HepG2 (cell line): Measurements from ENCODE around the gene TMA7B. TPM values are rescaled to one million over a fixed set of nuclear protein-coding genes. Genes with fewer than 3 reads are reported as not detected.

Experiments used
- ATAC-seq: fragments of 200-7000 bp; cut with Tn5 transposase; 3 replicates; pipeline ENCODE4 v1.9.1; 2020; ENCODE audit warnings: mild to moderate bottlenecking, moderate library complexity
- BruUV-seq: library from RNA; stranded (reverse); fragments of 400-500 nt; replicated peaks from 2 replicates; lab custom pipeline; 2021; lab: Mats Ljungman, UMichigan
- CTCF ChIA-PET: fragments of 300-600 bp; formaldehyde crosslinking; extraction: SDS; loops from one replicate; lab custom pipeline; 2021; ENCODE audit warnings: low total read pairs, inconsistent platforms, low intra/inter-chr PET ratio; lab: Yijun Ruan, JAX
- POLR2A ChIA-PET: fragments of 350-600 bp; sonication (Branson Sonifier 250); formaldehyde crosslinking; loops from one replicate; lab custom pipeline; 2020; ENCODE audit warnings: antibody characterized with exemption, inconsistent platforms; lab: Yijun Ruan, JAX
- DNase-seq: peaks from one replicate; pipeline ENCODE4 v3.0.0-alpha.2; 2015; ENCODE audit warnings: low spot score
- FAIRE-seq: peaks from 3 replicates; lab custom pipeline; 2011; peaks lifted over from hg19 to GRCh38; lab: Jason Lieb, UNC
- H2AFZ ChIP-seq: one replicate; pipeline ENCODE4 v1.6.1; 2011; ENCODE audit warnings: low read length, inconsistent platforms
- H3K27ac ChIP-seq: fragments of 300-600 bp; 3 replicates; pipeline ENCODE4 v1.8.0; 2011; ENCODE audit warnings: mixed run types, mild to moderate bottlenecking, mixed read lengths, low read length, inconsistent platforms; ENCODE audit not compliant: insufficient read depth; ENCODE audit errors: extremely low read length
- H3K27me3 ChIP-seq, 2 experiments: fragments of 200-600 bp in 1 of 2; 2 replicates in 1 of 2; 3 replicates in 1 of 2; pipeline versions ENCODE4 v1.6.0 to v1.8.0; 2011; ENCODE audit warnings: low read length in 2 of 2, mild to moderate bottlenecking in 2 of 2, moderate library complexity in 2 of 2, inconsistent platforms in 1 of 2; ENCODE audit not compliant: insufficient read depth in 2 of 2, control insufficient read depth in 1 of 2
- H3K36me3 ChIP-seq, 2 experiments: fragments of 200-600 bp in 1 of 2; replicated peaks in 1 of 2; 2 replicates in 1 of 2; 3 replicates in 1 of 2; pipeline versions ENCODE4 v1.5.1 to v1.8.0; 2011; ENCODE audit warnings: low read length in 2 of 2, inconsistent platforms in 1 of 2; ENCODE audit not compliant: insufficient read depth in 2 of 2, control insufficient read depth in 1 of 2
- H3K4me1 ChIP-seq: 2 replicates; pipeline ENCODE4 v1.5.1; 2012; ENCODE audit warnings: low read length, inconsistent platforms; ENCODE audit not compliant: insufficient read depth
- H3K4me2 ChIP-seq: 2 replicates; pipeline ENCODE4 v1.6.0; 2011; ENCODE audit warnings: low read depth, low read length, inconsistent platforms
- H3K4me3 ChIP-seq, 3 experiments: fragments of 200-600 bp in 1 of 3; sonication (generic), shearing (Covaris generic) in 1 of 3; replicated peaks in 1 of 3; 2 replicates each; pipeline ENCODE4 v1.5.1; 2011 to 2016; ENCODE audit warnings: low read length in 3 of 3, inconsistent platforms in 2 of 3, low read depth in 2 of 3, mild to moderate bottlenecking in 2 of 3, control low read depth in 1 of 3, mixed read lengths in 1 of 3; ENCODE audit not compliant: insufficient read depth in 1 of 3
- H3K79me2 ChIP-seq: one replicate; pipeline ENCODE4 v1.6.1; 2011; ENCODE audit warnings: low read length, inconsistent platforms; ENCODE audit not compliant: insufficient read depth
- H3K9ac ChIP-seq: 2 replicates; pipeline ENCODE4 v1.6.0; 2011; ENCODE audit warnings: mild to moderate bottlenecking, low read depth, low read length, inconsistent platforms; ENCODE audit not compliant: insufficient read depth
- H3K9me3 ChIP-seq: 2 replicates; pipeline ENCODE4 v1.5.1; 2012; ENCODE audit warnings: mild to moderate bottlenecking, low read length
- H4K20me1 ChIP-seq: 2 replicates; pipeline ENCODE4 v1.6.0; 2011; ENCODE audit warnings: inconsistent platforms, mild to moderate bottlenecking, low read length, moderate library complexity; ENCODE audit not compliant: insufficient read depth
- BCL6 ChIP-seq: IDR thresholded peaks from 2 replicates; pipeline ENCODE4 v1.6.1; 2016; ENCODE audit warnings: missing genetic modification reagents, missing compliant biosample characterization
- MEIS2 ChIP-seq: sonication (generic); formaldehyde crosslinking; IDR thresholded peaks from 2 replicates; pipeline ENCODE4 v1.9.0; 2021; ENCODE audit warnings: mild to moderate bottlenecking, missing genetic modification reagents
- NFKB2 ChIP-seq: sonication (generic); formaldehyde crosslinking; IDR thresholded peaks from 2 replicates; pipeline ENCODE4 v1.4.0; 2020; ENCODE audit warnings: missing genetic modification reagents, borderline replicate concordance
- NR1H2 ChIP-seq: sonication (generic); formaldehyde crosslinking; IDR thresholded peaks from 2 replicates; pipeline ENCODE4 v1.8.1; 2022; ENCODE audit warnings: low read depth, missing genetic modification reagents, borderline replicate concordance
- NR2C2 ChIP-seq: sonication (generic); formaldehyde crosslinking; IDR thresholded peaks from 2 replicates; pipeline ENCODE4 v1.4.0; 2020; ENCODE audit warnings: missing genetic modification reagents, mild to moderate bottlenecking, moderate library complexity, borderline replicate concordance
- REST ChIP-seq, 2 experiments: IDR thresholded peaks; 2 replicates each; pipeline ENCODE4 v1.6.1; 2011 to 2012; ENCODE audit warnings: low read length in 2 of 2, borderline replicate concordance in 1 of 2, low read depth in 1 of 2, mild to moderate bottlenecking in 1 of 2, moderate library complexity in 1 of 2
- SALL1 ChIP-seq: sonication (generic); formaldehyde crosslinking; IDR thresholded peaks from 2 replicates; pipeline ENCODE4 v1.8.0; 2022; ENCODE audit warnings: mild to moderate bottlenecking, missing genetic modification reagents
- SETDB1 ChIP-seq: sonication (generic); formaldehyde crosslinking; IDR thresholded peaks from 2 replicates; pipeline ENCODE4 v1.5.1; 2020; ENCODE audit warnings: missing genetic modification reagents, mild to moderate bottlenecking, borderline replicate concordance
- ZFP1 ChIP-seq: IDR thresholded peaks from 2 replicates; pipeline ENCODE4 v1.6.1; 2016
- ZNF101 ChIP-seq: sonication (generic); formaldehyde crosslinking; IDR thresholded peaks from 2 replicates; pipeline ENCODE4 v1.4.0; 2020; ENCODE audit warnings: mild to moderate bottlenecking, low read depth, missing genetic modification reagents, borderline replicate concordance
- ZNF569 ChIP-seq: sonication (generic); formaldehyde crosslinking; IDR thresholded peaks from 2 replicates; pipeline ENCODE4 v1.5.0; 2020; ENCODE audit warnings: mild to moderate bottlenecking, missing genetic modification reagents, moderate library complexity, borderline replicate concordance
- WGBS: methylation state at CpG from one replicate; pipeline ENCODE4 v1.1.6; 2017; ENCODE audit warnings: low lambda C conversion rate; 5-methylcytosine and 5-hydroxymethylcytosine counted together
- in situ Hi-C: cut with HindIII; loops from 2 replicates; pipeline ENCODE4 v1.10.0; 2017; ENCODE audit warnings: low pct_unique_long_range_greater_than_20kb; ENCODE audit not compliant: extremely low pct_ligation_motif_present
- intact Hi-C: fragments of 100-400 bp; cut with micrococcal nuclease; formaldehyde crosslinking; loops from one replicate; pipeline ENCODE4 v1.10.0; 2022; ENCODE audit not compliant: unreplicated experiment
- polyA plus RNA-seq, 8 experiments: library from polyadenylated mRNA; depleted of rRNA in 3 of 8; stranded (reverse) in 7 of 8; unstranded in 1 of 8; fragments of >200 nt; fragmentation: Illumina TruSeq in 4 of 8; extraction: Trizol in 4 of 8; gene quantifications; 2 replicates each; pipeline versions ENCODE4 v1.2.1 to v1.2.3, GENCODE V29; 2011 to 2016; ENCODE audit warnings: low read depth in 4 of 8, missing spikeins in 1 of 8, mixed read lengths in 1 of 8; ENCODE audit not compliant: insufficient read depth in 1 of 8
- total RNA-seq, 5 experiments: library from RNA; depleted of rRNA; stranded (reverse); fragments of >200 nt; fragmentation: Illumina TruSeq; extraction: Trizol; gene quantifications; 2 replicates each; pipeline ENCODE4 v1.2.3, GENCODE V29; 2016; ENCODE audit warnings: low read depth in 1 of 5
- TF ChIP-seq, protein P1 (sequence below): sonication (generic); formaldehyde crosslinking; IDR thresholded peaks from 2 replicates; pipeline ENCODE4 v1.5.0; 2020; ENCODE audit warnings: missing genetic modification reagents
- TF ChIP-seq, protein P2 (sequence below): sonication (generic); formaldehyde crosslinking; IDR thresholded peaks from 2 replicates; pipeline ENCODE4 v1.4.0; 2020; ENCODE audit warnings: missing genetic modification reagents

The TMA7B gene
- total and polyA plus RNA-seq, 2 of the 13 experiments (the other 11 are each of a cell fraction or from before 2014, with no cell fraction given): not detected

- ATAC-seq (no peak), DNase-seq (no peak), FAIRE-seq (no peak)
- no peaks in the 10 kb centered on the region for H3K36me3 ChIP-seq
- H3K4me3 ChIP-seq: no peak overlapping the region
- no peak overlapping the region for H3K27ac ChIP-seq
- no TSS peak for BruUV-seq
- intact Hi-C loops: no loop called here
- ChIA-PET CTCF (no interaction called here), POLR2A (no interaction called here)
- H3K9me3 ChIP-seq: no peaks in the 10 kb centered on the region
- TF ChIP-seq SETDB1 (CRISPR knock-in tag) (no peak), BCL6 (CRISPR knock-in tag) (no peak), ZFP1 (no peak), NR2C2 (CRISPR knock-in tag) (no peak), ZNF569 (CRISPR knock-in tag) (no peak), SALL1 (CRISPR knock-in tag) (no peak), MEIS2 (CRISPR knock-in tag) (no peak), NFKB2 (CRISPR knock-in tag) (no peak), ZNF101 (CRISPR knock-in tag) (no peak), REST (IDR thresholded peaks at IDR 0.05; ENCODE audit: borderline replicate concordance in 1 of 2, low read depth in 1 of 2, low read length in 2 of 2) (no peak), NR1H2 (no peak)
- TF ChIP-seq, protein P1, sequence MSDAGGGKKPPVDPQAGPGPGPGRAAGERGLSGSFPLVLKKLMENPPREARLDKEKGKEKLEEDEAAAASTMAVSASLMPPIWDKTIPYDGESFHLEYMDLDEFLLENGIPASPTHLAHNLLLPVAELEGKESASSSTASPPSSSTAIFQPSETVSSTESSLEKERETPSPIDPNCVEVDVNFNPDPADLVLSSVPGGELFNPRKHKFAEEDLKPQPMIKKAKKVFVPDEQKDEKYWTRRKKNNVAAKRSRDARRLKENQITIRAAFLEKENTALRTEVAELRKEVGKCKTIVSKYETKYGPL (CRISPR knock-in tag): no peak
- TF ChIP-seq, protein P2, sequence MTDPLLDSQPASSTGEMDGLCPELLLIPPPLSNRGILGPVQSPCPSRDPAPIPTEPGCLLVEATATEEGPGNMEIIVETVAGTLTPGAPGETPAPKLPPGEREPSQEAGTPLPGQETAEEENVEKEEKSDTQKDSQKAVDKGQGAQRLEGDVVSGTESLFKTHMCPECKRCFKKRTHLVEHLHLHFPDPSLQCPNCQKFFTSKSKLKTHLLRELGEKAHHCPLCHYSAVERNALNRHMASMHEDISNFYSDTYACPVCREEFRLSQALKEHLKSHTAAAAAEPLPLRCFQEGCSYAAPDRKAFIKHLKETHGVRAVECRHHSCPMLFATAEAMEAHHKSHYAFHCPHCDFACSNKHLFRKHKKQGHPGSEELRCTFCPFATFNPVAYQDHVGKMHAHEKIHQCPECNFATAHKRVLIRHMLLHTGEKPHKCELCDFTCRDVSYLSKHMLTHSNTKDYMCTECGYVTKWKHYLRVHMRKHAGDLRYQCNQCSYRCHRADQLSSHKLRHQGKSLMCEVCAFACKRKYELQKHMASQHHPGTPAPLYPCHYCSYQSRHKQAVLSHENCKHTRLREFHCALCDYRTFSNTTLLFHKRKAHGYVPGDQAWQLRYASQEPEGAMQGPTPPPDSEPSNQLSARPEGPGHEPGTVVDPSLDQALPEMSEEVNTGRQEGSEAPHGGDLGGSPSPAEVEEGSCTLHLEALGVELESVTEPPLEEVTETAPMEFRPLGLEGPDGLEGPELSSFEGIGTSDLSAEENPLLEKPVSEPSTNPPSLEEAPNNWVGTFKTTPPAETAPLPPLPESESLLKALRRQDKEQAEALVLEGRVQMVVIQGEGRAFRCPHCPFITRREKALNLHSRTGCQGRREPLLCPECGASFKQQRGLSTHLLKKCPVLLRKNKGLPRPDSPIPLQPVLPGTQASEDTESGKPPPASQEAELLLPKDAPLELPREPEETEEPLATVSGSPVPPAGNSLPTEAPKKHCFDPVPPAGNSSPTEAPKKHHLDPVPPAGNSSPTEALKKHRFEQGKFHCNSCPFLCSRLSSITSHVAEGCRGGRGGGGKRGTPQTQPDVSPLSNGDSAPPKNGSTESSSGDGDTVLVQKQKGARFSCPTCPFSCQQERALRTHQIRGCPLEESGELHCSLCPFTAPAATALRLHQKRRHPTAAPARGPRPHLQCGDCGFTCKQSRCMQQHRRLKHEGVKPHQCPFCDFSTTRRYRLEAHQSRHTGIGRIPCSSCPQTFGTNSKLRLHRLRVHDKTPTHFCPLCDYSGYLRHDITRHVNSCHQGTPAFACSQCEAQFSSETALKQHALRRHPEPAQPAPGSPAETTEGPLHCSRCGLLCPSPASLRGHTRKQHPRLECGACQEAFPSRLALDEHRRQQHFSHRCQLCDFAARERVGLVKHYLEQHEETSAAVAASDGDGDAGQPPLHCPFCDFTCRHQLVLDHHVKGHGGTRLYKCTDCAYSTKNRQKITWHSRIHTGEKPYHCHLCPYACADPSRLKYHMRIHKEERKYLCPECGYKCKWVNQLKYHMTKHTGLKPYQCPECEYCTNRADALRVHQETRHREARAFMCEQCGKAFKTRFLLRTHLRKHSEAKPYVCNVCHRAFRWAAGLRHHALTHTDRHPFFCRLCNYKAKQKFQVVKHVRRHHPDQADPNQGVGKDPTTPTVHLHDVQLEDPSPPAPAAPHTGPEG (CRISPR knock-in tag): no peak
- 35% methylated on average over 4 of the region's 5 CpGs for WGBS
- no peak overlapping the region for H3K9ac ChIP-seq
- H4K20me1 ChIP-seq: no peaks in the 10 kb centered on the region
- in situ Hi-C loops: no loop called here
- H3K4me1 ChIP-seq: no peaks in the 10 kb centered on the region
- no peak overlapping the region for H2AFZ ChIP-seq
- no peak overlapping the region for H3K4me2 ChIP-seq
- H3K79me2 ChIP-seq: no peaks in the 10 kb centered on the region
- H3K27me3 ChIP-seq: peaks cover 8 to 41% of the 10 kb centered on the region in 2 experiments; a peak in 4 of 5 replicates
Observed at GRCh38 chr22:39973656-39974055, 13.5 kb downstream of the TMA7B start.
